HG02623 (cell line): ENCODE data around the gene FAM236B.
"Not testable (repeated sequence)": the region's sequence is repeated elsewhere in the genome, so short reads cannot be mapped to it uniquely, and the experiment has no call there.

Experiments used
- ATAC-seq: cut with Tn5 transposase; IDR thresholded peaks from one replicate; pipeline ENCODE4 v1.9.1; 2021; ENCODE audit warnings: moderate library complexity; ENCODE audit not compliant: unreplicated experiment

Gene FAM236B

GRCh38 chrX:72782560-72782959 lies at the start of gene FAM236B:
FAM236B (minus strand) TSS chrX:72782660; CDS start chrX:72782560, 100 bp downstream.
- not testable (repeated sequence) for ATAC-seq

GRCh38 chrX:72830701-72831100 lies 48.2 kb upstream of the FAM236B start:
- ATAC-seq: not testable (repeated sequence)

- ATAC-seq: not testable (repeated sequence)
Measured at GRCh38 chrX:72808110-72808509, 25.6 kb upstream of the FAM236B start, which contains the start of gene FAM236D. FAM236D (minus strand) TSS chrX:72808210; CDS start chrX:72808110, 100 bp downstream.

GRCh38 chrX:72790390-72790789 lies 7.9 kb upstream of the FAM236B start:
- not testable (repeated sequence) for ATAC-seq

- ATAC-seq: not testable (repeated sequence)
Measured at GRCh38 chrX:72788142-72788541, 5.7 kb upstream of the FAM236B start.

GRCh38 chrX:72783964-72784363 lies 1.5 kb upstream of the FAM236B start:
- not testable (repeated sequence) for ATAC-seq

GRCh38 chrX:72783365-72783936 lies 991 bp upstream of the FAM236B start:
- ATAC-seq: not testable (repeated sequence)

- not testable (repeated sequence) for ATAC-seq
Measured at GRCh38 chrX:72778146-72778545, 4.3 kb downstream of the FAM236B start.

GRCh38 chrX:72777467-72777790 lies 5.0 kb downstream of the FAM236B start:
- peak; percentile 56 for ATAC-seq

GRCh38 chrX:72776653-72777466 lies 5.6 kb downstream of the FAM236B start, which contains the start of gene DMRTC1B:
DMRTC1B (plus strand) TSS chrX:72776890; CDS start chrX:72845136, 68,246 bp downstream.
- peak; percentile 81 for ATAC-seq

- ATAC-seq: not testable (repeated sequence)
Measured at GRCh38 chrX:72760454-72760853, 22.0 kb downstream of the FAM236B start.

- ATAC-seq: not testable (repeated sequence)
Measured at GRCh38 chrX:72748545-72748944, 33.9 kb downstream of the FAM236B start.

- not testable (repeated sequence) for ATAC-seq
Measured at GRCh38 chrX:72745546-72745945, 36.9 kb downstream of the FAM236B start.

GRCh38 chrX:72735561-72735960 lies 46.9 kb downstream of the FAM236B start:
- ATAC-seq: no peak

- not testable (repeated sequence) for ATAC-seq
Measured at GRCh38 chrX:72733636-72734035, 48.8 kb downstream of the FAM236B start.
